Measurements from ENCODE around the gene SELPLG. TPM values are rescaled to one million over a fixed set of nuclear protein-coding genes. Genes with fewer than 3 reads are reported as not detected.
"Not testable (repeated sequence)": the region's sequence is repeated elsewhere in the genome, so short reads cannot be mapped to it uniquely, and the experiment has no call there.

The SELPLG gene
- total RNA-seq, 2 donors from 2014 or later: 4.5 to 12.5 TPM

DNA sequence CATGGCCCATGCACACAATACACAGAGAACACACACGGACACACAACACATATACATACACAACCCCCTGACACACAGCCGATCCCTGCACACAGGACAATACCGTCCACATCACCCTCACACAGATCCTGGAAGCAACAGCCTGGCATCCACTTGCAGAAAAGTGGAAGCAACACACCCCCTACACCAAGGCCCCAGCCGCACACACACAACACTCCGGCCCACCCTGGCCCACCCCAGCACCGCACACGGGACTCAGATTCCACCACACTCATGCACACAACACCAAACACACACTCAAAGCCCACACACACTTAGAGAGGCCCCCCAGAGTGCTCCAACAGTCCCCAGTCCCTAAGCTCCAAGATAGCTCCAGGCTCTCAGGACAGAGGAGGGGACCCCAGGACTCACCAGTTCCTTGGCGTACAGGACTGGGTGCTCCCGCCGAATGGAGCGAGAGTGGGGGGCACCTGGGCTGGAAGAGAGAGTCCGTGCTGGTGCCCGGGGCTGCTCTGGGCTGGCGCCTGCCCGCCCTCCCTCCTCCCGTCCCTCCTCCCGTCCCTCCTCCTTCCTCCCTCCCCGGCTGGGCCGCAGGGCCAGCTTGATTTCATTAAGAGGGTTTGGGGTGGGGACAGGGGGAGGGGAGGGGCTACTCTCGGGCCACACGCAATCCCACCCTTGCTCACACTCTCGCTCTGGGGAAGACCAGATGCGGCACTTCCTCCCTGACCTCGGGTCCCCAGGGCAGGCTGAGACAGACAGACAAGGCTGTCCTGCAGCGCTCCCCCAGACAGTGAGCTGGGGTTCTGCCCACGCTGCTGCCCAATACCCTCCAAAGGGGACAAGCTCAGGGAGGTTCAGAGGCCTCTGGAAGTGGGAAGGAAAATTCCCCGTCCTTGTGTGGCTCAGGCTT lies 35.9 kb downstream of the SELPLG start, which contains the start of gene TMEM119:
TMEM119 (minus strand) TSS at position 526 of the 913 bp plus-strand sequence. CDS start 5,701 bp downstream, outside the sequence.
- DNase-seq (peak; percentile 58), ATAC-seq (peak; percentile 67 to 80)
- intact Hi-C loops (cut with DNase I): no loop called here

DNA sequence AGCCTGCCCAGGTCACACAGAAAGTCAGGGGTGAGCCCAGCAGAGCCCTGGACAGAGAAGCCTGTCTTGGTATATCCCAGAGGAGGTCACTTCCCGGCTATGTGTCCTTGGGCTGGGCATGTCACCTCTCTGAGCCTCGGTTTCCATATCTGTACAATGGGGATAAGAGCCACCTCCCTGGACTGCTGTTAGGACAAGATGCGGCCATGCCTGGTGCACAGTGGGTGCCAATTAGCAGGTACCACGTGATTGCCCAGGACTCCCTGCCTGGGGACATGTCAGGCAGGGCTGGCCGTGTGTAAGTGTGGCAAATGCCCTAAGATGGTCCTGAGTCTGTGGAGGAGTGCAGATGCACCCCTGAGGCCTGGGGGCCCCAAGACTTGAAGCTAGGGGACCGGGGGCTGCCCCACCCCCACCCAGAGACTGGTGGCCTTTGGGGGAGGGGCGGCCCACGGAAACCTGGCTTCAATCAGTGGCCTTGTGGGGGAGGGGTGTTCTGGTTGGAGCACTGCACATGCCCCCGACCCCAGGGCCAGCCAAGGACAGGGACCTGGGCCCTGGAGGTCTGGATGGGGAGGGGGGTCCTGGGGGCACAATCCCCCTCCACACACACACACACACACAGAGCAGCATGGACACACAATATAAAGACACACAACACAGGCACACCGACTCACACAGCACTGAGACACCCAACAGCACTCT lies 36.7 kb downstream of the SELPLG start:
- intact Hi-C loops (cut with DNase I): no loop called here
- ATAC-seq: no peak

DNA sequence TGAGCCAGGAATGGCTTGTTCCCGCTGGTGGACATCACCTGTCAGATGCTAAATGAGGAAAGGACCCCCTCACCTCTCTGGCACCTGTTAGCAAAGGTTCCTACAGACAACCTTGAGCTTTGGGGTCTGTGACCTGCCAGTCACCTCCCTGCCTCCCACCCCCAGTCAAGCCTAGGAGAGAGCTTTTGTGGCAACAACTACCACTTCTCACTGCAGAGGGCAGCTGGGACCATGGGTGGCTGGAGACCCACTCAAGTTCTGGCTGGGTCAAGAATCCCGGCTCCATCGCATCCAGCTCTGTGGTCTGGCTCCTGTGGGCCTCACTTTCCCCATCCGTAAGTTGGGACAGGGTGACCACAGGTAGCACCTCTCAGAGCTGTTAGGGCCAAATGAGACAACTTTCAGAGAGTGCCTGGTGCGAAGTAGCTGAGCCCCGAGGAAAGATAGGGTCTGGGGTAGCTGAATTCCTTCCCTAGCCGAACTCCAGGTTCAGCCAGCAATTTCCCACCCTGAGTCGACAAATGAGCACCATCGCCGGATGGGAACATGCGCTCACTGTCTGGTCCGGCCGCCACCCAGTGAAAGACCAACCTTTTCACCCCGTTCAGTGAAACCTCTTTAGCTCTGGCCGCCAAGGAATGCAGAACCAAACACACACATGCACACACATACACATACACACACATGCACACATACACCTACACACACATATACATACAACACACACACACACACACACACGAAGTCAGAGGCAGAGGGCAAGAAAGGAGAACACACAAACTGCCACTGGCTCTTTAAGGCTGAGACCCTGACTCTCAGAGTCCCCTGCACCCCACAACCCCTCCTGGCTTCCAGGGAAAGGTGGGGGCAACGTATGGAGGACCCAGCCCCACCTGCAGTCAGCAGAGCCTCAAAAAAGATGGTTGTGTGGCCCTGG lies 37.7 kb downstream of the SELPLG start:
- intact Hi-C loops (cut with DNase I): no loop called here
- DNase-seq: no peak
- no peak for ATAC-seq

More for the DNA sequence above, 36.7 kb downstream of the SELPLG start:
- no peak for DNase-seq

DNA sequence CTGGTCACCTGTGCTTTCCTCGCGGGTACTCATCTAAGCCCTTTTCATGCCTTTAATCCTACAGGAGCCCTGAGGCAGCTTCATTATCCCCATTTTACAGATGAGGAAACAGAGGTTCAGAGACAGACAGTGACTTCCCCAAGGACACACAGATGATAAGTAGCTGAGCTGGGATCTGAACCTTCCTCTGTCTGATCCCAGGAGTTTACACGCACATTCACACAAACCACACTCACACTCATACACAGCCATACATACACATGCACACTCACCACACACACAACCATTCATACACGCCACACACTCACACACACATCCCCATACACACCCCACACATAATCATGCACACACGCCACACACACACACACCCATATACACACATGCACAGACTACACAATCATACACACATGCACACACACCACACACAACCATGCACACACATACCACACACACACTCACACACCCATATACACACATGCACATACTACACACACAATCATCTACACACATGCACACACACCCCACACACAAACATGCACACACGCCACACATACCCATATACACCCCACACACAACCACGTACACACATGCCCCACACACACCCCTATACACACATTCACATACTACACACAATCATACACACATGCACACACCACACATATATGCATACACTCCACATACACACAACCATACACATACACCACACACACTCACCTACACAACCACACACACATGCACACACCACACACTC lies 38.6 kb downstream of the SELPLG start:
- DNase-seq: no peak
- intact Hi-C loops (cut with DNase I): no loop called here
- no peak for ATAC-seq

DNA sequence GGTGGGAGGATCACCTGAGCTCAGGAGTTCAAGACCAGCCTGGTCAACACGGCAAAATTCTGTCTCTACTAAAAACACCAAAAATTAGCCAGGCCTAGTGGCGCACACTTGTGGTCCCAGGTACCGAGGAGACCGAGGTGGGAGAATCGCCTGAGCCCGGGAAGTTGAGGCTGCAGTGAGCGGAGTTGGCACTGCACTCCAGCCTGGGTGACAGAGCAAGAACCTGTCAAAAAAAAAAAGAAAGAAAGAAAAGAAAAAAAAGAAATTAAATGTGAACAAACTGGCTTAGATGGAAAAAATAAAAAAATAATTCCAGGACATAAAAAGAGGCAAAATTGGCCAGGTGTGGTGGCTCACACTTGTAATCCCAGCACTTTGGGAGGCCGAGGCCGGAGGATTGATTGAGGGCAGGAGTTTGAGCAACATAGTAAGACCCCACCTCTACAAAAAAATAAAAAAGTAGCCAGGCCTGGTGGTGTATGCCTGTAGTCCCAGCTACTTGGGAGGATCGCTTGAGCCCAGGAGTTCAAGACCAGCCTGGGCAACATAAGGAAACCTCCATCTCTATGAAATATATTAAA lies 39.3 kb downstream of the SELPLG start:
- intact Hi-C loops (cut with DNase I): no loop called here
- DNase-seq (no peak), ATAC-seq (no peak)

DNA sequence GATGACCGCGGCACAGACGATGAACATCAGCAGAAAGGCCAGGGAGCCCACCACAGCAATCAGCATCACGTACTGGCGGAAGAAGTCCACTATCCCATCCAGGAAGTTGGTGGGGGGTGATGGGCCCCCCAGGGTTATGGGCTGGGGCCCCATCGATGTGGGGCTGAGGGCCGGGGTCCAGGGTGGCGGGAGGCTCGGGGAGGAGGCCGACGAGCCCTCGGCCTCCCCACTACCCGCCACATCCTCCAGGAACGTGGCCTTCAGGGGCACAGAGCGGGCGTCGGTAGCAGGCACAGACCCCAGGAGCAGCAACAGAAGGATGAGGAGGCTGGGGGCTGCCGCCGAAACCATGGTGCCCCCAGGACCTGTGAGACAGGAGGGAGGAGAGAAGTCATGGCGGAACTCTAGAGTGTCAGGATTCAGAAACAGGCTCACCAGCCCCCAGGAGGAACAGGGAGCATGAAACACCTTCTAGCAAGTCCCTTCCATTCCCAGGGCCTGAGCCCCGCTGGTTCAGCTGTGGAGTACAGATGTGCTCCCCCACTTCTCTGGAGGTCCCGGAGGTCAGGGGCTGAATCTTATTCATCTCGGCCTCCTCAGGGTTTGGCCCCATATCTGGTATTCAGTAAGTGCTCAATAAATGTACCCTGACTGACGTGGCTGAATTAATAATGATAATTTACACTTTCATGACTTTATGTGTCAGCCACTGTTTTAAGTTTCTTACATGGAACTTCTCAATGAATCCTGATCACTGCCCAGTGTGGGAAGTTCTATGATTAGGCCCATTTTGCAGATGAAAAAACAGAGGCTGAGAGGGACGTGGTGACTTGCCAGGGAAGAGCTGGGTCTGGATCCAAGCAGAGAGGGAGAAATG lies 41.4 kb downstream of the SELPLG start:
- no peak for ATAC-seq
- intact Hi-C loops (cut with DNase I): no loop called here
- DNase-seq: no peak

DNA sequence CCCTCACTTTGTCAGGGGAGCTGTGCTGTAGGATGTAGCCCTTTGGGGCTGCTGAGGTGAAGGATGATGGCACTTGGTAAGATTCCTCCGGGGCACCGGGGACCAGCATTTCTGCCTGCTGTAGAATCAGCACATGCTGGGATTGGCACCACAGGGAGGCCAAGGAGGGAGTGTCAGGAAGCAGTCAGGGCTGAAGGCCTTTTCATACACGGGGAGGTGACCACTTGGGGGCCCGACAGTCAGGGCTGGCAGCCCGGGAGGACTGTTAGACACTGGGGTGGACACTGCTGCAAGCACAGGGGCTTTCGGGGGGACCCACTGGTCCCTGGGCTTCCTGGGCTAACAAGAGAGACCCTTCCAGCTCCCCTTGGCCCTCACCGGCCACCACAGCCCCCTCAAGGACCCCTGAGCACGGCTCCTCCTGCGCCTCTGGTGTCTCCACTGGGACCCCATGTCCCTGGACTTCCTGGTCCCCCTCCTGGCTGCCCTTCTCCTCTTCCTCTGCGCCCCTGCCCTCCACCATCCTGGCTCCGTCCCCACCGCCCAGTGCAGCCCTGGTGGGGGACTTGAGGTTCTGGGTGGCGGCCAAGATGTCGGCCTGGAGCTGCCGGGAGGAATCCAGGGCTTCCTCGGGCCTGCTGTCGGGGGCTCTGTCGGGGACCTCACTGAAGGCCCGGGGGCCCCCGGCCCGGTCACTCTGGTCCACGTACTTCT lies 42.3 kb downstream of the SELPLG start:
- DNase-seq: no peak
- ATAC-seq: no peak
- intact Hi-C loops (cut with DNase I): no loop called here

DNA sequence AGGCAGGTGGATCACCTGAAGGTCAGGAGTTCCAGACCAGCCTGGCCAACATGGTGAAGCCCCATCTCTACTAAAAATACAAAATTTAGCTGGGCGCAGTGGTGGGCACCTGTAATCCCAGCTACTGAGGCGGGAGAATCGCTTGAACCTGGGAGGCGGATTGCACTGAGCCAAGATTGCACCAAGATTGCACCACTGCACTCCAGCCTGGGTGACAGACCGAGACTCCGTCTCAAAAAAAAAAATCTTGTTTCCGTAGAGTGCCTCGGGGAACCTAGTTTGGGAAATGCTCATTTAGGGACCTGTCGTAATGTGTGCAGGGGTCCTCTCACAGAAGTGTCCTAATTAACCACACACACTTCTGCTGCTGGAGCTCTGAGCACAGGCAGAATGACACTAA lies 43.2 kb downstream of the SELPLG start:
- intact Hi-C loops (cut with DNase I); ATAC-seq; DNase-seq: not testable (repeated sequence)

DNA sequence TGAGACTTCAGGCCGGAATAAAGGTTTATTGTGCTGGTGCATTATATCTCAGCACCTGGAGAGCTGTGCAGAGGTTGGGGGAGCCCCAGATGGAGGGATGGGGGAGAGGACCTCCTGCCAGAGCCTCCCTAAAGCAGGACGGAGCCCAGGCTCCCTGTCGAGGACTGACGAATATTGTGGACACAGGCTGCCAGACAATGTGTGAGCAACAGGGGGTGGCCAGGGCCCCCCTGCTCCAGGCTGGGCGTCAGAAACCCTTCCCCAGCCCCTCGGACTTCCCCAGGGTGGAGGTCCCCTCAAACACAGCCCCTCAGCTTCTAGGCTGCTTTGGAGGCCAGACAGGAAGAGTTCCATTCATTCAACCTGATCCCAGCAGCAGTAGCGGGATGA lies 43.9 kb downstream of the SELPLG start:
- intact Hi-C loops (cut with DNase I): no loop called here
- DNase-seq: no peak
- no peak for ATAC-seq

DNA sequence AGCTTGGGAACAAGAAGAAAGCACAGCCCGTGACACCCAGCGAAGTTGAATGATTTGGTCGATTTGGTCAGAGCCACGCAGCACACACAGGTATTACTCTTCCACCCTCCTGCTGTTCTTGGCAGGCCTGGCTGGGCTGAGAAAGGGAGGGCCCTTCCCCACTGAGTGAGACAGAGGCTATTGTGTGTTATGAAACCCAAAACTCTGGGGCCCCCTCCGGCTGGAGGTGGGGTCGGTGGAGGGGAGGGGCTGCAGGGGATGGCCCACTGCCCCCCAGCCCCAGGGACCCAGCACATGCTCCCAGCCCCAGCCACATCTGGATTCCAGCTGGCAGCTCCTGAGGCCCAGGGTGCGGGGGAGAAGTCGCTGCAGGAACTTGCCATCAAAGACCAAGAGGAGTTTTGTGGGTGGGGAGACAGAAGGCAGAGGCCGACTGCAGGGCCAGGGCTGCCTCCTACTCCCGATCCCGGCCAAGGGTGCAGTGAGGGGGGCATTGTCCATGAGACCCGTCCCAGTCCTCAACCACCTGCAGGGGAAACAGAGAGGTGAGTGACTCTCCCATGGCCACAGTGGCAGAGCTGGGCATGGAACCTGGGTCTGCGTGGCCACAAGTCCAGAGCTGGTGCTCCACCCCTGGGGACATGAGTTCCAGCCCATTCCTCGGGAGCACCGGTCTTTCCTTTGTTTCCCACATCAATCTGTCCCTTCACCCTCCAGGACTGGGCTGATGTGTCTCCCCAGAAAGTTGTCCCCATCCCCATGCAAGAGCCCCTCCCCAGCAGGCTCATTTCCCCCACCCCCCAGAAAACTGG lies 44.5 kb downstream of the SELPLG start:
- ATAC-seq (peak; percentile 46 to 73), DNase-seq (no peak)
- intact Hi-C loops (cut with DNase I): no loop called here

DNA sequence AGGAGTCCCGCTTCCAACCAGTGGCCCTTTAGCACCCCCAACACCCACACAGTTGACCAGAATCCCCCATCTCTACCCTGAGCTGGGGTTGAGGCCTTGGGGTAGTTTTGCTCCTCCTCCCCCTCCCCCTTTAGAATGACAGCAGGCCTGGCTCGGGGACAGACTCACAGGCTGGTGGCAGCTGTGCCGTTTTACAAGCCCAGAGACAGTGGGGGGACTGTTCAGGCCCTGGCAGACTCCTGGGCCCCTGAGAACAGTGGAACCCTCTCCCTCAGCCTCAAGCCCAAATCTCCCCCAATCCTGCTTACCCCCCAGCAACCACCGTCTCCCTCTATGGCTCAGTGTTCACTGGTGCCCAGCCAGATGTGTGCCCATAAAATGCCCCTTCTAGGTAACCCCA lies 45.9 kb downstream of the SELPLG start:
- ATAC-seq (peak in 1 of 2 donors; percentile 30), DNase-seq (no peak)
- intact Hi-C loops (cut with DNase I): no loop called here

DNA sequence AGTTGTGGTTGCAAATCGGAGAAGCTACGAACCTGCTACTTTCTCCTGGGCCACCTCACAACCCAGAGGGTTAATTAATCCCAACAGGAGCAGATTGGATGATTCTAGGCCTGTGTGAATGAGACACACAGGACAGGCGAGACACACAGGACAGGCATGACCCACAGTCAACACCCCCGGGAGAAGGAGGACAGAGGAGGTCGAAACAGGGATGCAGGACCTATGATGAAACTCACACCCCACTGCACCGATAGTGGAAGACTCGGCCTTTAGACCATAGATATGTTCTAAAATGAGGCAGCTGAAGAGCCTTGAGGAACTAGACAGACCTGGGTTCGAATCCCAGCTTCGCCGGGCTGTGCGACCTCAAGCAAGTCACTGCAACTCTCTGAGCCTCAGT lies 47.4 kb downstream of the SELPLG start:
- DNase-seq (no peak), ATAC-seq (no peak)
- intact Hi-C loops (cut with DNase I): no loop called here

DNA sequence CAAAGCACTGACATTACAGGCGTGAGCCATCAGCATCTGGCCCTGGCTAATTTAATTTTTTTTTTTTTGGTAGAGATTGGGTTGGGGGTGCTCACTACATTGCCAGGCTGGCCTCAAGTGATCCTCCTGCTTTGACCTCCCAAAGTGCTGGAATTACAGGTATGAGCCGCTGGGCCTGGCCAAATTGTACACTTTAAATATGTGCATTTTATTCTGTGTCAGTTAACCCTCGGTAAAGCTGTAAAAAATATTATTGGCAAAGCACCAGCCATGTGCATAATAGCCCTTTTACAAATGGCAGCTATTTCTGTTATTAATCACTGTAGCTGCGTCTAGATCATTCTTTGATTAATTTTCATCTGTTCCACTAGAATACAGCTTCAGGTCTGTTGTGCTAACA lies 47.8 kb downstream of the SELPLG start:
- no peak for ATAC-seq
- intact Hi-C loops (cut with DNase I): no loop called here
- no peak for DNase-seq

DNA sequence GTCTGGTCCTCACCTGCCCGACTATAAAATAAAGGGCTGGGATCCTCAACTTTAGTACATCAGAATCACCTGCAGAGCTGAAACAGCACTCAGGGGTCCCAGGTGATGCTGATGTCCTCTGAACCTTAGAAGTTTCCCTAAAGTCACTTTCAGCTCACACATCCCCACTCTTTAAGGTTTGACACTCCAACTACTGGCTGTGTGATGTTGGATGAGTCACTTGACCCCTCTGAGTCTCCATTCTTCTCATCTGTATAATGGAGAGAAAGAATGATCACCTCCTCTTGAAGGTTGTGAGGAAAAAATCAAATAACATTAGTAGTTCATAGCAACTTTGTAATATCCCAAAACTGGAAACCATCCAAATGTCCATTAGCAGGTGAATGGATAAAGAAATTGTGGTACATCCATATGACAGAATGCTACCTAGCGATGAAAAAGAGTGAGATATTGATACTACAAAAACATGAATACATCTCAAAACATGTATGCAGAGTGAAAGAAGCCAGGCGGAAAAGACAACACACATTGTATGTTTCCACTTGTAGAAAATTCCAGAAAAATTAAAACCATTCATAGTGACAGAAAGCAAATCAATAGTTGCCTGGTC lies 49.1 kb downstream of the SELPLG start:
- no peak for DNase-seq
- intact Hi-C loops (cut with DNase I): no loop called here
- no peak for ATAC-seq

DNA sequence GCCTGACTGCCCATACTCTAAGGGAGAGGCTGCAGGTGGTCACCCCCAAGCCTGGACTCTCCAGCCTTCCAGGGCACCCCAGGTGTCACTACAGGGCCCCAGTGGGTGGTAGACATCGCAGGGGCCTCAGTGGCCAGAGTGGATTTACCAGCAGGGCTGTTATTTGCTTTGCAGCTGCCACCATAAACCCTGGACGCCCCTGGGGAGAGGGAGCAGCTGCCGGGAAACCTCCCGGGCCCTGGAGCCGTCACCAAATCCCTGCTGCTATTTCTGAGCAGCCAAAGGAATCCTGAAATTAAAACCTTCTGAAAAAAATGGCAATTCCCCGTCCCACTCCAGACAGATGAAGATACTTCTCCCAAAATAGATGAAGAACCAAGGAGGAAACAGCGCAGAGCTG lies 49.7 kb downstream of the SELPLG start:
- intact Hi-C loops (cut with DNase I): no loop called here
- ATAC-seq (no peak), DNase-seq (no peak)

Measured in left cardiac atrium (tissue), 4 donors.